HepG2 (cell line): ENCODE measurements around the gene FAM200B. TPM values are rescaled to one million over a fixed set of nuclear protein-coding genes. Genes with fewer than 3 reads are reported as not detected.

Experiments used
- ATAC-seq: fragments of 200-7000 bp; cut with Tn5 transposase; 3 replicates; pipeline ENCODE4 v1.9.1; 2020; ENCODE audit warnings: mild to moderate bottlenecking, moderate library complexity
- BruUV-seq: library from RNA; stranded (reverse); fragments of 400-500 nt; replicated peaks from 2 replicates; lab custom pipeline; 2021; lab: Mats Ljungman, UMichigan
- CTCF ChIA-PET: fragments of 300-600 bp; formaldehyde crosslinking; extraction: SDS; loops from one replicate; lab custom pipeline; 2021; ENCODE audit warnings: low total read pairs, inconsistent platforms, low intra/inter-chr PET ratio; lab: Yijun Ruan, JAX
- POLR2A ChIA-PET: fragments of 350-600 bp; sonication (Branson Sonifier 250); formaldehyde crosslinking; loops from one replicate; lab custom pipeline; 2020; ENCODE audit warnings: antibody characterized with exemption, inconsistent platforms; lab: Yijun Ruan, JAX
- DNase-seq: peaks from one replicate; pipeline ENCODE4 v3.0.0-alpha.2; 2015; ENCODE audit warnings: low spot score
- FAIRE-seq: peaks from 3 replicates; lab custom pipeline; 2011; peaks lifted over from hg19 to GRCh38; lab: Jason Lieb, UNC
- H2AFZ ChIP-seq: one replicate; pipeline ENCODE4 v1.6.1; 2011; ENCODE audit warnings: low read length, inconsistent platforms
- H3K27ac ChIP-seq: fragments of 300-600 bp; 3 replicates; pipeline ENCODE4 v1.8.0; 2011; ENCODE audit warnings: mixed run types, mild to moderate bottlenecking, mixed read lengths, low read length, inconsistent platforms; ENCODE audit not compliant: insufficient read depth; ENCODE audit errors: extremely low read length
- H3K27me3 ChIP-seq, 2 experiments: fragments of 200-600 bp in 1 of 2; 2 replicates in 1 of 2; 3 replicates in 1 of 2; pipeline versions ENCODE4 v1.6.0 to v1.8.0; 2011; ENCODE audit warnings: low read length in 2 of 2, mild to moderate bottlenecking in 2 of 2, moderate library complexity in 2 of 2, inconsistent platforms in 1 of 2; ENCODE audit not compliant: insufficient read depth in 2 of 2, control insufficient read depth in 1 of 2
- H3K36me3 ChIP-seq, 2 experiments: fragments of 200-600 bp in 1 of 2; replicated peaks in 1 of 2; 2 replicates in 1 of 2; 3 replicates in 1 of 2; pipeline versions ENCODE4 v1.5.1 to v1.8.0; 2011; ENCODE audit warnings: low read length in 2 of 2, inconsistent platforms in 1 of 2; ENCODE audit not compliant: insufficient read depth in 2 of 2, control insufficient read depth in 1 of 2
- H3K4me1 ChIP-seq: 2 replicates; pipeline ENCODE4 v1.5.1; 2012; ENCODE audit warnings: low read length, inconsistent platforms; ENCODE audit not compliant: insufficient read depth
- H3K4me2 ChIP-seq: 2 replicates; pipeline ENCODE4 v1.6.0; 2011; ENCODE audit warnings: low read depth, low read length, inconsistent platforms
- H3K4me3 ChIP-seq, 3 experiments: fragments of 200-600 bp in 1 of 3; sonication (generic), shearing (Covaris generic) in 1 of 3; replicated peaks in 1 of 3; 2 replicates each; pipeline ENCODE4 v1.5.1; 2011 to 2016; ENCODE audit warnings: low read length in 3 of 3, inconsistent platforms in 2 of 3, low read depth in 2 of 3, mild to moderate bottlenecking in 2 of 3, control low read depth in 1 of 3, mixed read lengths in 1 of 3; ENCODE audit not compliant: insufficient read depth in 1 of 3
- H3K79me2 ChIP-seq: one replicate; pipeline ENCODE4 v1.6.1; 2011; ENCODE audit warnings: low read length, inconsistent platforms; ENCODE audit not compliant: insufficient read depth
- H3K9ac ChIP-seq: 2 replicates; pipeline ENCODE4 v1.6.0; 2011; ENCODE audit warnings: mild to moderate bottlenecking, low read depth, low read length, inconsistent platforms; ENCODE audit not compliant: insufficient read depth
- H3K9me3 ChIP-seq: 2 replicates; pipeline ENCODE4 v1.5.1; 2012; ENCODE audit warnings: mild to moderate bottlenecking, low read length
- H4K20me1 ChIP-seq: 2 replicates; pipeline ENCODE4 v1.6.0; 2011; ENCODE audit warnings: inconsistent platforms, mild to moderate bottlenecking, low read length, moderate library complexity; ENCODE audit not compliant: insufficient read depth
- RAD21 ChIP-seq: fragments of 450-650 bp; formaldehyde crosslinking; IDR thresholded peaks from 2 replicates; pipeline ENCODE4 v1.5.0; 2020; ENCODE audit warnings: mild to moderate bottlenecking
- SMC3 ChIP-seq: IDR thresholded peaks from 2 replicates; pipeline ENCODE4 v1.6.1; 2011; ENCODE audit warnings: low read length, improper control_type of control experiment
- STAG1 ChIP-seq: sonication (generic); formaldehyde crosslinking; IDR thresholded peaks from 2 replicates; pipeline ENCODE4 v1.4.0; 2020; ENCODE audit warnings: missing genetic modification reagents
- XRCC5 ChIP-seq: fragments of 200-400 bp; formaldehyde crosslinking; optimal IDR thresholded peaks from 2 replicates; pipeline ENCODE3; 2017; ENCODE audit warnings: mild to moderate bottlenecking, low read length
- ZNF713 ChIP-seq: sonication (generic); formaldehyde crosslinking; IDR thresholded peaks from 2 replicates; pipeline ENCODE4 v1.4.0; 2020; ENCODE audit warnings: mild to moderate bottlenecking, missing genetic modification reagents
- WGBS: methylation state at CpG from one replicate; pipeline ENCODE4 v1.1.6; 2017; ENCODE audit warnings: low lambda C conversion rate; 5-methylcytosine and 5-hydroxymethylcytosine counted together
- in situ Hi-C: cut with HindIII; loops from 2 replicates; pipeline ENCODE4 v1.10.0; 2017; ENCODE audit warnings: low pct_unique_long_range_greater_than_20kb; ENCODE audit not compliant: extremely low pct_ligation_motif_present
- intact Hi-C: fragments of 100-400 bp; cut with micrococcal nuclease; formaldehyde crosslinking; loops from one replicate; pipeline ENCODE4 v1.10.0; 2022; ENCODE audit not compliant: unreplicated experiment
- polyA plus RNA-seq, 8 experiments: library from polyadenylated mRNA; depleted of rRNA in 3 of 8; stranded (reverse) in 7 of 8; unstranded in 1 of 8; fragments of >200 nt; fragmentation: Illumina TruSeq in 4 of 8; extraction: Trizol in 4 of 8; gene quantifications; 2 replicates each; pipeline versions ENCODE4 v1.2.1 to v1.2.3, GENCODE V29; 2011 to 2016; ENCODE audit warnings: low read depth in 4 of 8, missing spikeins in 1 of 8, mixed read lengths in 1 of 8; ENCODE audit not compliant: insufficient read depth in 1 of 8
- total RNA-seq, 5 experiments: library from RNA; depleted of rRNA; stranded (reverse); fragments of >200 nt; fragmentation: Illumina TruSeq; extraction: Trizol; gene quantifications; 2 replicates each; pipeline ENCODE4 v1.2.3, GENCODE V29; 2016; ENCODE audit warnings: low read depth in 1 of 5
- TF ChIP-seq, protein P1 (sequence below): sonication (generic); formaldehyde crosslinking; IDR thresholded peaks from 2 replicates; pipeline ENCODE4 v1.5.0; 2020; ENCODE audit warnings: mild to moderate bottlenecking, missing genetic modification reagents, moderate library complexity

FAM200B gene
- total and polyA plus RNA-seq, 2 of the 13 experiments (the other 11 are each of a cell fraction or from before 2014, with no cell fraction given), result 25.6 to 41.8 TPM

DNA sequence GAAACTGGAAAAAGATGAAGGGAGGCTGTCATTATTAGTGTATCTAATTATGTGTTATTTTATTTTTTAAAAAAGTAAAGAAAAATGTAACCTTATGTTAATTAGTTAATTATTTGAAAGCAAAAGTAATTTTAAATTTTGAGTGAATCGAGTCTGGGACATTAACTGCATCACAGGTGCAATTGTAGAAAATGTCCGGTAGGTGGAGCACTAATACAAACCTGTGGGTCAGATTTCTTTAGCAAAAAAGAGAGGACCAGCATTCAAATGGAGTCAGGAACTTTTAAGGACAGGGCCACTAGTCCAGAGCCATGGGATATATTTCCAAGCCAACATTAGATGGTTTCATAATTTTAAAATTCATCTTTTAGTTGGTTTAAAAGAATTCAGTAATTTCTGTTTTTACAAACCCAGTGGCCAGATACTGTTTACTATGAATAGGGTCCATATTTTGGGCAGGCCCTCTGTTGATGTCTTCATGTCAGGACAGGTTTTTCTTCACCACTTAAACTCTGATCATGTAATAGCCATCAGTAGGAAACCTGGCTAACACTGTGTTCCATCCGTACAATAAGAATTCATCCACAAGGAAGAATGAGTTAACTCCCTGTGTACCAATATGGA lies 48.4 kb downstream of the FAM200B start:
- H3K36me3 ChIP-seq, result no peaks in the 10 kb centered on the region
- intact Hi-C loops, result loop anchor here (1.0 to 5.0 kb wide), 5 partner anchors 26 to 251 kb away; partner anchors contain the start of gene FAM200B
- H3K27ac ChIP-seq, result no peak overlapping the region
- H4K20me1 ChIP-seq, result no peaks in the 10 kb centered on the region
- FAIRE-seq (peak; percentile 65), DNase-seq (peak; percentile 45), ATAC-seq (peak; percentile 61)
- H3K9ac ChIP-seq, result no peak overlapping the region
- H2AFZ ChIP-seq, result no peak overlapping the region
- in situ Hi-C loops, result no loop called here
- no peaks in the 10 kb centered on the region for H3K9me3 ChIP-seq
- ChIA-PET POLR2A (no interaction called here), CTCF (interaction anchor here (0.9 to 1.1 kb wide), 2 partner anchors 26 kb away, joined by 3 read pairs; no protein-coding TSS in a partner anchor)
- no peaks in the 10 kb centered on the region for H3K79me2 ChIP-seq
- no peaks in the 10 kb centered on the region for H3K4me1 ChIP-seq
- WGBS, result 4% methylated on average over 3 of the region's 3 CpGs
- no peak overlapping the region for H3K4me2 ChIP-seq
- peaks cover 0 to 4% of the 10 kb centered on the region in 2 experiments; a peak in 1 of 5 replicates for H3K27me3 ChIP-seq
- BruUV-seq, result no TSS peak
- H3K4me3 ChIP-seq, result no peak overlapping the region
- TF ChIP-seq RAD21 (peak; percentile 24; the same call in 1 of the 2 replicates), ZNF713 (CRISPR knock-in tag) (no peak), XRCC5 (no peak), SMC3 (peak; percentile 61; the same call in 1 of the 2 replicates), STAG1 (CRISPR knock-in tag) (peak; percentile 57)
- TF ChIP-seq, protein P1, sequence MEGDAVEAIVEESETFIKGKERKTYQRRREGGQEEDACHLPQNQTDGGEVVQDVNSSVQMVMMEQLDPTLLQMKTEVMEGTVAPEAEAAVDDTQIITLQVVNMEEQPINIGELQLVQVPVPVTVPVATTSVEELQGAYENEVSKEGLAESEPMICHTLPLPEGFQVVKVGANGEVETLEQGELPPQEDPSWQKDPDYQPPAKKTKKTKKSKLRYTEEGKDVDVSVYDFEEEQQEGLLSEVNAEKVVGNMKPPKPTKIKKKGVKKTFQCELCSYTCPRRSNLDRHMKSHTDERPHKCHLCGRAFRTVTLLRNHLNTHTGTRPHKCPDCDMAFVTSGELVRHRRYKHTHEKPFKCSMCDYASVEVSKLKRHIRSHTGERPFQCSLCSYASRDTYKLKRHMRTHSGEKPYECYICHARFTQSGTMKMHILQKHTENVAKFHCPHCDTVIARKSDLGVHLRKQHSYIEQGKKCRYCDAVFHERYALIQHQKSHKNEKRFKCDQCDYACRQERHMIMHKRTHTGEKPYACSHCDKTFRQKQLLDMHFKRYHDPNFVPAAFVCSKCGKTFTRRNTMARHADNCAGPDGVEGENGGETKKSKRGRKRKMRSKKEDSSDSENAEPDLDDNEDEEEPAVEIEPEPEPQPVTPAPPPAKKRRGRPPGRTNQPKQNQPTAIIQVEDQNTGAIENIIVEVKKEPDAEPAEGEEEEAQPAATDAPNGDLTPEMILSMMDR (CRISPR knock-in tag), result peak; percentile 70
- TF ChIP-seq, all 625 proteins: peak for 4
